NCI-H2227 treated with DMSO at 0.1 percent for 48 hours (cell line): ENCODE measurements around the gene CFAP57.
A peak's percentile ranks its signal among the peaks of the same experiment; 100 is the strongest.
"Not testable (repeated sequence)": the region's sequence is repeated elsewhere in the genome, so short reads cannot be mapped to it uniquely, and the experiment has no call there.

Experiments
- DNase-seq: peaks from one replicate; lab custom pipeline; 2025; lab: John Stamatoyannopoulos, UW

The CFAP57 gene

GRCh38 chr1:43171876-43172526, at the start of gene CFAP57, which contains the start of gene EBNA1BP2:
Gene CFAP57 (plus strand): TSS chr1:43172330. CDS start chr1:43172754, 424 bp downstream.
Gene EBNA1BP2 (minus strand): TSS chr1:43172290. CDS start chr1:43172118, 172 bp downstream.
- peak; percentile 95 for DNase-seq

GRCh38 chr1:43123031-43123430, 49.1 kb upstream of the CFAP57 start:
- DNase-seq, result no peak

- no peak for DNase-seq
Measured at GRCh38 chr1:43128816-43129215, 43.3 kb upstream of the CFAP57 start.

GRCh38 chr1:43129426-43129825, 42.7 kb upstream of the CFAP57 start:
- DNase-seq, result peak; percentile 46

- DNase-seq, result no peak
Measured at GRCh38 chr1:43134068-43134467, 38.1 kb upstream of the CFAP57 start.

GRCh38 chr1:43134640-43135039, 37.5 kb upstream of the CFAP57 start:
- no peak for DNase-seq

GRCh38 chr1:43135857-43136781, 36.0 kb upstream of the CFAP57 start:
- no peak for DNase-seq

- no peak for DNase-seq
Measured at GRCh38 chr1:43137445-43138052, 34.6 kb upstream of the CFAP57 start.

GRCh38 chr1:43139295-43139694, 32.8 kb upstream of the CFAP57 start:
- DNase-seq, result not testable (repeated sequence)

GRCh38 chr1:43140010-43140409, 32.1 kb upstream of the CFAP57 start:
- DNase-seq, result no peak

GRCh38 chr1:43140583-43140982, 31.5 kb upstream of the CFAP57 start:
- DNase-seq, result no peak

- no peak for DNase-seq
Measured at GRCh38 chr1:43143441-43143888, 28.7 kb upstream of the CFAP57 start.

- no peak for DNase-seq
Measured at GRCh38 chr1:43144237-43144636, 27.9 kb upstream of the CFAP57 start.

GRCh38 chr1:43147625-43148327, 24.4 kb upstream of the CFAP57 start:
- DNase-seq, result peak; percentile 97

- DNase-seq, result no peak
Measured at GRCh38 chr1:43149889-43150288, 22.2 kb upstream of the CFAP57 start.

GRCh38 chr1:43152866-43153265, 19.3 kb upstream of the CFAP57 start:
- DNase-seq, result no peak

- DNase-seq, result no peak
Measured at GRCh38 chr1:43153443-43153842, 18.7 kb upstream of the CFAP57 start.

- no peak for DNase-seq
Measured at GRCh38 chr1:43156026-43156425, 16.1 kb upstream of the CFAP57 start.

GRCh38 chr1:43165162-43165561, 7.0 kb upstream of the CFAP57 start:
- DNase-seq, result no peak

GRCh38 chr1:43165765-43166164, 6.4 kb upstream of the CFAP57 start:
- no peak for DNase-seq

GRCh38 chr1:43171312-43171875, 736 bp upstream of the CFAP57 start:
- no peak for DNase-seq
